ENCODE measurements around the gene GRK5.

GRK5 gene

DNA sequence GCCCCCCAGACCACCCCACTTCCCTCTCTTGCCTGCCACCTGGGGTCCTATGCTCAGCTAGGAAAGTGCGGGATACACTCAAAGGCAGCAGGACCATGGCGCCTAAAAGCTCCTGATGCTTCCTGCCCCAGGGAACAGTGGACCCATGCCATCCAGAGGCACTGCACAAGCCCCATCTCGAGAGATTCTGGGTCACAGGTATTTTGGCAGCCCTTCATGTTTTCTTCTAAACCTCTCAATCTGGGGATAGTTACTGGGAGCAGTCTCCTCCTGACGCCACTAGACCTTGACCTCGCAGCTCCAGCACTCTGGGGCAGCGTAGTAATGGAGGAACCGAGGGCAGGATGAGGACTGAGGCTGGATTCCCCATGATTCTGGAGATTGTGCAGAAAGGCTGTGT lies 107.1 kb downstream of the GRK5 start:
- H3K27ac ChIP-seq, result no peak overlapping the region
- no peak for DNase-seq
- no peaks in the 10 kb centered on the region for H3K27me3 ChIP-seq (ENCODE audit: insufficient read depth, low read depth, severe bottlenecking)
- no peaks in the 10 kb centered on the region for H3K9me3 ChIP-seq (ENCODE audit: severe bottlenecking)
- TF ChIP-seq, protein P1, sequence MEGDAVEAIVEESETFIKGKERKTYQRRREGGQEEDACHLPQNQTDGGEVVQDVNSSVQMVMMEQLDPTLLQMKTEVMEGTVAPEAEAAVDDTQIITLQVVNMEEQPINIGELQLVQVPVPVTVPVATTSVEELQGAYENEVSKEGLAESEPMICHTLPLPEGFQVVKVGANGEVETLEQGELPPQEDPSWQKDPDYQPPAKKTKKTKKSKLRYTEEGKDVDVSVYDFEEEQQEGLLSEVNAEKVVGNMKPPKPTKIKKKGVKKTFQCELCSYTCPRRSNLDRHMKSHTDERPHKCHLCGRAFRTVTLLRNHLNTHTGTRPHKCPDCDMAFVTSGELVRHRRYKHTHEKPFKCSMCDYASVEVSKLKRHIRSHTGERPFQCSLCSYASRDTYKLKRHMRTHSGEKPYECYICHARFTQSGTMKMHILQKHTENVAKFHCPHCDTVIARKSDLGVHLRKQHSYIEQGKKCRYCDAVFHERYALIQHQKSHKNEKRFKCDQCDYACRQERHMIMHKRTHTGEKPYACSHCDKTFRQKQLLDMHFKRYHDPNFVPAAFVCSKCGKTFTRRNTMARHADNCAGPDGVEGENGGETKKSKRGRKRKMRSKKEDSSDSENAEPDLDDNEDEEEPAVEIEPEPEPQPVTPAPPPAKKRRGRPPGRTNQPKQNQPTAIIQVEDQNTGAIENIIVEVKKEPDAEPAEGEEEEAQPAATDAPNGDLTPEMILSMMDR (IDR thresholded peaks at IDR 0.05; ENCODE audit: low read depth, low read length), result no peak
- no peaks in the 10 kb centered on the region for H3K36me3 ChIP-seq
- no peak overlapping the region for H3K4me3 ChIP-seq (ENCODE audit: low read depth, low read length)

DNA sequence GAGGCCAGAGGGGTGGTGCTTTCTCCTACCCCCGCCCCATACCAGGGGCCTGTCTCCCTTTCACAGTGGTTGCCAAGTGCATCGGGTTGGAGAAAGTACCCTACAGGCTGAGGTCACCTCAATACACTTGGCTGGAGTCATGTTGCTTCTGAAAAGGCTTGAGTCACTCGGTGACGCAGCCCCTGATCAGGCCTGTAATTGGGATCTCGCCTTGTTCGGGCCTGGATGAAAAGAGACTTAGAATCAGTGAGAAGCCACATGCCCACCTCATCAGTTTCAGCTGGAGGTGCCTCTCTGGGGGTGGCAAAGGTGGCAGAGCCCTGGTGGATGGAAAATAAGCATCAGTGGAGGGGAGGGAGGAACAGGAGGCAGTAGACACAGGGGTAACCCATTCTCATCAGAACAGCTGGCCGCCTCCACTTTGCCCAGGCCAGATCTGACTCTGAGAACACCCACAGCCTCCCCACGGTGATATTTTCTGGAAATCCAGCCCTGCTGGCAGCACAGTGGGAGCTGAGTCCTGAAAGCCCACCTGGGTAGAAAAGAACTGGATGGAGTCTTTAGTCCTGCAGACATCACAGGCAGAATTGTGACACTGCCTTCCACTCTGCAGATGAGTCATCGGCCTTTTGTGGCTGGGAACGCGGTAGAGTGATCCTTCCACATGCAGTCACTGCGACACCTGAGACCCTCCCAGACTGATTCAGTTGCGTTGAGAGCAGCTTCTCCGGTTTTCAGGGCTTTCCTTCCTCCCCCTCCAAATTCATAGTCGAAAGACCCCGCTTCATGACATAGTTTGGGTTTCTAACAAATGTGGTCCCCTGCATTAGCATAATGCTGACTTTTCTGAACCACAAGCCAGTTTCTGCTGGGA lies 108.0 kb downstream of the GRK5 start:
- TF ChIP-seq, protein P1 (IDR thresholded peaks at IDR 0.05; ENCODE audit: low read depth, low read length), result no peak
- no peaks in the 10 kb centered on the region for H3K27me3 ChIP-seq (ENCODE audit: insufficient read depth, low read depth, severe bottlenecking)
- H3K27ac ChIP-seq, result no peak overlapping the region; the same call in 1 of the 2 replicates
- H3K4me3 ChIP-seq (ENCODE audit: low read depth, low read length), result no peak overlapping the region
- no peaks in the 10 kb centered on the region for H3K36me3 ChIP-seq
- no peak for DNase-seq
- no peaks in the 10 kb centered on the region for H3K9me3 ChIP-seq (ENCODE audit: severe bottlenecking)

DNA sequence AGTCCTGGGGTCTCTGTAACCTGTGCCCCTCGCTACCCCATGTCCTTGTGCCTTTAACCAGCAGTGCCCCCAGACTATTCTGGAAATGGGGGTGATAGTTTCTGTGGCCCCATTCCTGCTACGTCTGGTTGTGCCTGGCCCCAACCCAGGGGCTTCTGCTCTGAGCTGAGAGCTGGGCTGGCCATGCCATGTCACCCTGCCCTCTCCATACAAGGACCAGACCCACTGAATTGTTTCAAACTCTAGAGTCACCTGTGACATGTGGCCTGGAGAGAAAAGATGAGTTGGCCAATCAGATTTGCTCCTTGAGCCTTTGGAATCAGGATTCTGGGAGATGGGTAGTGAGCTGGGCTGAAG lies 108.6 kb downstream of the GRK5 start:
- DNase-seq, result no peak
- no peak overlapping the region for H3K4me3 ChIP-seq (ENCODE audit: low read depth, low read length)
- no peak overlapping the region for H3K27ac ChIP-seq
- H3K9me3 ChIP-seq (ENCODE audit: severe bottlenecking), result no peaks in the 10 kb centered on the region
- TF ChIP-seq, protein P1 (IDR thresholded peaks at IDR 0.05; ENCODE audit: low read depth, low read length), result no peak
- no peaks in the 10 kb centered on the region for H3K27me3 ChIP-seq (ENCODE audit: insufficient read depth, low read depth, severe bottlenecking)
- no peaks in the 10 kb centered on the region for H3K36me3 ChIP-seq

DNA sequence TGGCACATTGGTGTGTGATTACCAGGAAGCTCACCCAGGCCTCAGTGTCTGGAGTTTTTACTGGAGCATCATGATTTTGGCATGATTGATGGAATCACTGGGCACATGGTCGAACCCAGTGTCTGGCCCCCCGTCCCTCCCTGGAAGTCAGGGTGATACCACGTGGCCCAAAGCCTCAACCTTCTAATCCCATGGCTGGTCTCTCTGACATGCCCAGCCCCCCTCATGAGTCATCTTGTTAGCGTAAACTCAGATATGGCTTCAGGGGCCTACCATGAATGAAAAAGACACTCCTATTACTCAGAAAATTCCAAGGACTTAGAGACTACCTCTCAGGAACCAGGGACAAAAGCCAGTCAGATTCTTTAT lies 109.3 kb downstream of the GRK5 start:
- TF ChIP-seq, protein P1 (IDR thresholded peaks at IDR 0.05; ENCODE audit: low read depth, low read length), result no peak
- peak; percentile 55 for DNase-seq
- Histone ChIP-seq H3K9me3 (ENCODE audit: severe bottlenecking) (peaks cover 5% of the 10 kb centered on the region), H3K27me3 (ENCODE audit: insufficient read depth, low read depth, severe bottlenecking) (no peaks in the 10 kb centered on the region), H3K36me3 (no peaks in the 10 kb centered on the region), H3K27ac (peak overlapping the region; percentile 70), H3K4me3 (ENCODE audit: low read depth, low read length) (no peak overlapping the region)

DNA sequence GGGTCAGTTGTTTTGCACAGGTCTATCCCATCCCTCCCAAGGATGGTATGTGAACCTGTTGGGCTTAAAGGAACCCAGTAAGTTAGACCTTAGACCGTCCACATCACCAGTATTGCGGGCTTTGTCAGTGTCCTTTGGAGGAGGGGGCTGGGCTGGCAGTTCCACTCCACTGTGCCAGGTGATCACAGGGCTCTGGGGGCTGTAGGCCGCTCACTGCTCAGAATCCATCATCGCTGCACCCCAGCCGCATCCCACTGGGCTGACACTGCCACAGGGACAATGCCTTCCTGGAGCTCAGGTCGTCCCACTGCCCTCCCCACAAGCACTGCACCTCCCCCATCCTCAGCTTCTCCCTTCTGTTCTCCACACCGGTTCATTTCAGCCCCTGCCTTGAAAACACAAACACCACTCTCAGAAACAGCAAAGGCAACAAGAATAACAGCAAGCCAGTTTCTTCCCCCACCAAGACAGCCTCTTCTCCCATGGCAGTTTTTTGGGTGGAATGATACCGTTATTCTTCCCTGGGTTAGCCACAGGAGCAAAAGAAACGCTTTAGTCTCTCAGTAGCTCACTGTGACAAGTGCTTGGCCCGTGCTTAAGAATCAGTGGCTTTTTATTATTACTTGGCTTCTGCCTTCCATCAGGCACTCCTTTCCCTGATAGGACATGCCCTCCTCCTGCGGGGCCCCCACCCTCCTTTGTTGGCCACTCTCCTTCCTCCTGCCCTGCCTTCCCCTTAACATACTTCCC lies 111.2 kb downstream of the GRK5 start:
- peak; percentile 58 for DNase-seq
- TF ChIP-seq, protein P1 (IDR thresholded peaks at IDR 0.05; ENCODE audit: low read depth, low read length), result no peak
- H3K36me3 ChIP-seq, result no peaks in the 10 kb centered on the region
- H3K27ac ChIP-seq, result peak overlapping the region; percentile 70
- H3K27me3 ChIP-seq (ENCODE audit: insufficient read depth, low read depth, severe bottlenecking), result no peaks in the 10 kb centered on the region
- H3K4me3 ChIP-seq (ENCODE audit: low read depth, low read length), result no peak overlapping the region
- H3K9me3 ChIP-seq (ENCODE audit: severe bottlenecking), result peaks cover 5% of the 10 kb centered on the region
